Measurements from ENCODE around the gene ZKSCAN3. TPM values are rescaled to one million over a fixed set of nuclear protein-coding genes. Genes with fewer than 3 reads are reported as not detected.

Gene ZKSCAN3
- polyA plus RNA-seq, 3 donors: 0.36 to 1.7 (median 1.6) TPM

DNA sequence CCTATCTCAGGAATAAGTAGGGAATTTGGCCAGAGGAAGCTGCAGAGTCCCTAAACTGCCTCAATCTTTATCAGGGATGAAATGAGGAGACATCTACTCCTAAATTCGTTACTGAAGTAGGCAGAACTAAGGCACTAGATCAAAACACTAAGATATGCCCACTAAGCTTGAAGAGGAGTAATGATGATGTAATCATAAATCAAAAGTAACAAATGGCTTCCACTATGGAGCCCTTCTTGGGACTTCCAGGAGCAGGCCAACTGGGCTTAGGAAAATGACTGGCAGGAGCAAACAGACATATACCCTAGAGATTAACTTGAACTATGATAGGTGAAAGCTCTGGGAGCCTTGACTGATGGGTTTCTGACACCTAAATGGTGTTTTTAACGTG, 34.4 kb downstream of the ZKSCAN3 start:
- Mint-ChIP-seq H3K4me3 (no peak overlapping the region), H3K4me1 (peaks cover 16% of the 10 kb centered on the region)

DNA sequence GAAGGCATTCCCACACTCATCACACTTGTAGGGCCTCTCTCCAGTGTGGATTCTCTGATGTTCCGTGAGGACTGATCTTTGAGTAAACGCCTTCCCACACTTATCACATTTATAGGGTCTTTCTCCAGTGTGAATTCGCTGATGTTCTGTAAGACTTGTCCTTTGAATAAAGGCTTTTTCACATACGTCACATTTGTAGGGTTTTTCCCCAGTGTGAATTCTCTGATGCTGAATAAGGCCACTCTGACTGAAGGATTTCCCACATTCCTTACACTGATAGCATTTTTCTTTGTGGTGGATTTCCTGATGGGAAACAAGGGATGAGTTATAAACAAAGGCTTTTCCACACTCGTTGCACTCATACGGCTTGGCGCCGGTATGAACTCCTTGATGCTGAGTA, 40.9 kb downstream of the ZKSCAN3 start:
- Histone ChIP-seq H3K4me2 (replicated peaks; ENCODE audit: extremely low read depth, low read length, poor library complexity, severe bottlenecking) (no peak overlapping the region), H3K27me3 (ENCODE audit: control insufficient read depth in 2 of 2, insufficient read depth in 2 of 2, low read length in 2 of 2) (no peaks in the 10 kb centered on the region), H3K27ac (ENCODE audit: low read depth in 1 of 2, low read length in 2 of 2) (no peak overlapping the region), H3K4me3 (replicated peaks in 1 of 3; ENCODE audit: low read depth in 2 of 3, low read length in 3 of 3) (no peak overlapping the region), H3K9ac (ENCODE audit: insufficient read depth, low read length, poor library complexity, severe bottlenecking) (no peak overlapping the region), H2AFZ (ENCODE audit: insufficient read depth, low read depth, low read length, poor library complexity, severe bottlenecking) (no peak overlapping the region), H3K4me1 (ENCODE audit: control insufficient read depth in 1 of 2, insufficient read depth in 2 of 2, low read length in 2 of 2) (no peaks in the 10 kb centered on the region), H3K9me3 (replicated peaks in 1 of 2; ENCODE audit: control insufficient read depth in 1 of 2, insufficient read depth in 1 of 2, low read length in 2 of 2) (no peaks in the 10 kb centered on the region), H3K79me2 (ENCODE audit: insufficient read depth, low read length) (no peaks in the 10 kb centered on the region), H3K36me3 (replicated peaks in 1 of 2; ENCODE audit: control insufficient read depth in 1 of 2, insufficient read depth in 2 of 2, low read length in 2 of 2) (peaks cover 43 to 67% of the 10 kb centered on the region in 2 donors), H4K20me1 (ENCODE audit: insufficient read depth, low read length) (no peaks in the 10 kb centered on the region)
- H3K4me1 Mint-ChIP-seq: no peaks in the 10 kb centered on the region
- H3K36me3 Mint-ChIP-seq: peaks cover 46 to 50% of the 10 kb centered on the region in 2 donors
- no peak overlapping the region for H3K27ac Mint-ChIP-seq
- no peak overlapping the region for H3K4me3 Mint-ChIP-seq
- TF ChIP-seq, protein P1, sequence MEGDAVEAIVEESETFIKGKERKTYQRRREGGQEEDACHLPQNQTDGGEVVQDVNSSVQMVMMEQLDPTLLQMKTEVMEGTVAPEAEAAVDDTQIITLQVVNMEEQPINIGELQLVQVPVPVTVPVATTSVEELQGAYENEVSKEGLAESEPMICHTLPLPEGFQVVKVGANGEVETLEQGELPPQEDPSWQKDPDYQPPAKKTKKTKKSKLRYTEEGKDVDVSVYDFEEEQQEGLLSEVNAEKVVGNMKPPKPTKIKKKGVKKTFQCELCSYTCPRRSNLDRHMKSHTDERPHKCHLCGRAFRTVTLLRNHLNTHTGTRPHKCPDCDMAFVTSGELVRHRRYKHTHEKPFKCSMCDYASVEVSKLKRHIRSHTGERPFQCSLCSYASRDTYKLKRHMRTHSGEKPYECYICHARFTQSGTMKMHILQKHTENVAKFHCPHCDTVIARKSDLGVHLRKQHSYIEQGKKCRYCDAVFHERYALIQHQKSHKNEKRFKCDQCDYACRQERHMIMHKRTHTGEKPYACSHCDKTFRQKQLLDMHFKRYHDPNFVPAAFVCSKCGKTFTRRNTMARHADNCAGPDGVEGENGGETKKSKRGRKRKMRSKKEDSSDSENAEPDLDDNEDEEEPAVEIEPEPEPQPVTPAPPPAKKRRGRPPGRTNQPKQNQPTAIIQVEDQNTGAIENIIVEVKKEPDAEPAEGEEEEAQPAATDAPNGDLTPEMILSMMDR (IDR thresholded peaks at IDR 0.05): no peak
- no peaks in the 10 kb centered on the region for H3K27me3 Mint-ChIP-seq (ENCODE audit: low read depth in 3 of 3)
- intact Hi-C loops (cut with micrococcal nuclease): no loop called here
- WGBS (ENCODE audit: insufficient coverage): 98% methylated on average over 4 of the region's 8 CpGs
- DNase-seq: no peak
- H3K9me3 Mint-ChIP-seq: no peaks in the 10 kb centered on the region

More for the DNA sequence above, 34.4 kb downstream of the ZKSCAN3 start:
- H2AFZ ChIP-seq (ENCODE audit: insufficient read depth, low read depth, low read length, poor library complexity, severe bottlenecking): peak overlapping the region; percentile 79
- peaks cover 0 to 7% (median 3%) of the 10 kb centered on the region in 7 donors for H3K9me3 Mint-ChIP-seq
- H3K36me3 ChIP-seq (replicated peaks in 1 of 2; ENCODE audit: control insufficient read depth in 1 of 2, insufficient read depth in 2 of 2, low read length in 2 of 2): peaks cover 10 to 30% of the 10 kb centered on the region in 2 donors
- no peaks in the 10 kb centered on the region for H3K79me2 ChIP-seq (ENCODE audit: insufficient read depth, low read length)
- intact Hi-C loops (cut with micrococcal nuclease): no loop called here
- peaks cover 27 to 30% of the 10 kb centered on the region in 2 donors for H3K36me3 Mint-ChIP-seq
- no peak overlapping the region for H3K27ac Mint-ChIP-seq
- no peak for DNase-seq
- no peak overlapping the region for H3K4me2 ChIP-seq (replicated peaks; ENCODE audit: extremely low read depth, low read length, poor library complexity, severe bottlenecking)
- TF ChIP-seq, protein P1 (IDR thresholded peaks at IDR 0.05): no peak
- H3K9ac ChIP-seq (ENCODE audit: insufficient read depth, low read length, poor library complexity, severe bottlenecking): no peak overlapping the region
- H3K9me3 ChIP-seq (replicated peaks in 1 of 2; ENCODE audit: control insufficient read depth in 1 of 2, insufficient read depth in 1 of 2, low read length in 2 of 2): peaks cover under 1 to 2% of the 10 kb centered on the region in 2 donors
- 100% methylated on average over 1 of the region's 2 CpGs for WGBS (ENCODE audit: insufficient coverage)
- H3K4me3 ChIP-seq (replicated peaks in 1 of 3; ENCODE audit: low read depth in 2 of 3, low read length in 3 of 3): no peak overlapping the region
- H3K4me1 ChIP-seq (ENCODE audit: control insufficient read depth in 1 of 2, insufficient read depth in 2 of 2, low read length in 2 of 2): peaks cover 6 to 8% of the 10 kb centered on the region in 2 donors
- no peaks in the 10 kb centered on the region for H3K27me3 ChIP-seq (ENCODE audit: control insufficient read depth in 2 of 2, insufficient read depth in 2 of 2, low read length in 2 of 2)
- H3K27me3 Mint-ChIP-seq (ENCODE audit: low read depth in 3 of 3): no peaks in the 10 kb centered on the region
- no peak overlapping the region for H3K27ac ChIP-seq (ENCODE audit: low read depth in 1 of 2, low read length in 2 of 2)
- H4K20me1 ChIP-seq (ENCODE audit: insufficient read depth, low read length): no peaks in the 10 kb centered on the region
